A549 (cell line): Measurements from ENCODE around the gene PDPK1. TPM values are rescaled to one million over a fixed set of nuclear protein-coding genes. Genes with fewer than 3 reads are reported as not detected.
"Not testable (repeated sequence)": the region's sequence is repeated elsewhere in the genome, so short reads cannot be mapped to it uniquely, and the experiment has no call there.

ENCODE experiments used
- ATAC-seq, 2 experiments: fragments of 200-7000 bp in 1 of 2; fragments of >200 bp in 1 of 2; cut with Nextera tagmentation in 1 of 2; cut with Tn5 transposase in 1 of 2; 3 replicates each; pipeline versions ENCODE4 v1.8.0 to v1.9.1; 2018 to 2020; ENCODE audit warnings: mild to moderate bottlenecking in 1 of 2, moderate library complexity in 1 of 2
- CTCF ChIA-PET: fragments of 300-600 bp; sonication (Branson Sonifier 250); formaldehyde crosslinking; extraction: SDS; loops from one replicate; lab custom pipeline; 2021; ENCODE audit warnings: antibody characterized with exemption, inconsistent platforms; lab: Yijun Ruan, JAX
- POLR2A ChIA-PET: fragments of 350-600 bp; formaldehyde crosslinking; extraction: SDS; loops from one replicate; lab custom pipeline; 2021; ENCODE audit warnings: antibody characterized with exemption, inconsistent platforms; lab: Yijun Ruan, JAX
- DNase-seq, 2 experiments: peaks; one replicate each; pipeline versions ENCODE4 v3.0.0 to v3.0.0-alpha.2; 2011 to 2016; ENCODE audit warnings: low read depth in 1 of 2, low spot score in 1 of 2
- FAIRE-seq: peaks from 2 replicates; lab custom pipeline; 2011; peaks lifted over from hg19 to GRCh38; lab: Jason Lieb, UNC
- H3K27ac ChIP-seq, 2 experiments: fragments of >200 bp; sonication (Bioruptor Twin); formaldehyde crosslinking; 3 replicates each; pipeline ENCODE4 v1.5.1; 2016 to 2017
- H3K4me1 ChIP-seq: fragments of >200 bp; sonication (Bioruptor Twin); formaldehyde crosslinking; 3 replicates; pipeline ENCODE4 v1.6.1; 2016
- H3K4me2 ChIP-seq: fragments of >200 bp; sonication (Bioruptor Twin); formaldehyde crosslinking; 3 replicates; pipeline ENCODE4 v1.6.1; 2016
- H3K4me3 ChIP-seq: fragments of >200 bp; sonication (Bioruptor Twin); formaldehyde crosslinking; 3 replicates; pipeline ENCODE4 v1.5.1; 2016
- H3K9me3 ChIP-seq: fragments of >200 bp; sonication (Bioruptor Twin); formaldehyde crosslinking; 3 replicates; pipeline ENCODE4 v1.6.1; 2016
- CTCF ChIP-seq: fragments of >200 bp; sonication (Bioruptor Twin); formaldehyde crosslinking; IDR thresholded peaks from 3 replicates; pipeline ENCODE4 v1.5.1; 2016
- RAD21 ChIP-seq, 2 experiments: fragments of >200 bp in 1 of 2; sonication (Bioruptor Twin) in 1 of 2; formaldehyde crosslinking in 1 of 2; IDR thresholded peaks in 1 of 2; conservative IDR thresholded peaks in 1 of 2; 2 replicates in 1 of 2; 3 replicates in 1 of 2; pipeline ENCODE4 v1.6.1; 2012 to 2018; ENCODE audit warnings: inconsistent platforms in 1 of 2
- WGBS: methylation state at CpG from one replicate; pipeline ENCODE4 v1.1.6; 2017; ENCODE audit errors: missing lambda C conversion rate; 5-methylcytosine and 5-hydroxymethylcytosine counted together
- polyA plus RNA-seq, 4 experiments: library from polyadenylated mRNA; depleted of rRNA in 3 of 4; stranded (reverse); fragments of >200 nt; fragmentation: RNase III in 1 of 4; extraction: RNeasy Plus Mini Kit Qiagen cat#74134 plus additional on column Dnase treatment in 1 of 4; gene quantifications; 2 replicates in 3 of 4; 3 replicates in 1 of 4; pipeline ENCODE4 v1.2.3, GENCODE V29; 2011 to 2017

The PDPK1 gene
- polyA plus RNA-seq, 2 of the 4 experiments (the other 2 are of a cell fraction): 17.7 to 29.7 TPM

GRCh38 chr16:2560131-2560797 is 22.4 kb downstream of the PDPK1 start:
- H3K9me3 ChIP-seq, DNase-seq, H3K4me3 ChIP-seq, FAIRE-seq, CTCF ChIA-PET, H3K4me1 ChIP-seq, POLR2A ChIA-PET, H3K4me2 ChIP-seq, H3K27ac ChIP-seq: not testable (repeated sequence)
- WGBS: 91% methylated on average over 6 of the region's 17 CpGs
- peak; percentile 12 to 56; a peak in 3 of 6 replicates for ATAC-seq

- H3K4me2 ChIP-seq, H3K9me3 ChIP-seq, POLR2A ChIA-PET, H3K27ac ChIP-seq, H3K4me3 ChIP-seq, CTCF ChIA-PET, DNase-seq, FAIRE-seq, H3K4me1 ChIP-seq: not testable (repeated sequence)
- no CpG with 5 or more reads among the region's 4 CpGs for WGBS
- TF ChIP-seq CTCF (peak; percentile 18; the same call in 1 of the 3 replicates), RAD21 (conservative IDR thresholded peaks at IDR 0.05 in 1 of 2, IDR thresholded peaks at IDR 0.05 in 1 of 2) (peak in 1 of 2 experiments; percentile 40; a peak in 1 of 5 replicates)
- peak; percentile 89 to 97 for ATAC-seq
These were observed 22.9 kb downstream of the PDPK1 start for GRCh38 chr16:2560798-2561133.

GRCh38 chr16:2567506-2567905 is 29.7 kb downstream of the PDPK1 start:
- no CpG with 5 or more reads among the region's 6 CpGs for WGBS
- H3K4me1 ChIP-seq, CTCF ChIA-PET, H3K9me3 ChIP-seq, FAIRE-seq, ATAC-seq, H3K4me3 ChIP-seq, POLR2A ChIA-PET, H3K4me2 ChIP-seq, DNase-seq, H3K27ac ChIP-seq: not testable (repeated sequence)

GRCh38 chr16:2568573-2568972 is 30.8 kb downstream of the PDPK1 start:
- H3K4me2 ChIP-seq, DNase-seq, POLR2A ChIA-PET, H3K9me3 ChIP-seq, CTCF ChIA-PET, H3K4me1 ChIP-seq, H3K27ac ChIP-seq, H3K4me3 ChIP-seq: not testable (repeated sequence)
- peak; percentile 100 for FAIRE-seq
- ATAC-seq: peak; percentile 98
- no CpG with 5 or more reads among the region's 11 CpGs for WGBS

GRCh38 chr16:2572704-2573103 is 34.9 kb downstream of the PDPK1 start:
- POLR2A ChIA-PET, H3K4me1 ChIP-seq, H3K27ac ChIP-seq, FAIRE-seq, ATAC-seq, H3K4me2 ChIP-seq, DNase-seq, H3K4me3 ChIP-seq, H3K9me3 ChIP-seq, CTCF ChIA-PET: not testable (repeated sequence)
- no CpG with 5 or more reads among the region's 6 CpGs for WGBS

- H3K4me2 ChIP-seq, POLR2A ChIA-PET, H3K27ac ChIP-seq, FAIRE-seq, ATAC-seq, H3K4me3 ChIP-seq, H3K4me1 ChIP-seq, H3K9me3 ChIP-seq, DNase-seq, CTCF ChIA-PET: not testable (repeated sequence)
- 90% methylated on average over 17 of the region's 21 CpGs for WGBS
These were observed 38.0 kb downstream of the PDPK1 start for GRCh38 chr16:2575839-2576238.

- H3K4me3 ChIP-seq, H3K9me3 ChIP-seq, H3K27ac ChIP-seq, CTCF ChIA-PET, H3K4me2 ChIP-seq, DNase-seq, FAIRE-seq, POLR2A ChIA-PET, H3K4me1 ChIP-seq, ATAC-seq: not testable (repeated sequence)
- WGBS: 100% methylated on average over 1 of the region's 26 CpGs
These were observed 39.2 kb downstream of the PDPK1 start for GRCh38 chr16:2577044-2577443.

- H3K4me2 ChIP-seq, H3K4me3 ChIP-seq, DNase-seq, POLR2A ChIA-PET, FAIRE-seq, H3K4me1 ChIP-seq, H3K9me3 ChIP-seq, ATAC-seq, H3K27ac ChIP-seq, CTCF ChIA-PET: not testable (repeated sequence)
- no CpG with 5 or more reads among the region's 12 CpGs for WGBS
These were observed 41.1 kb downstream of the PDPK1 start for GRCh38 chr16:2578905-2579304.

- H3K4me3 ChIP-seq, H3K4me1 ChIP-seq, DNase-seq, H3K9me3 ChIP-seq, H3K4me2 ChIP-seq, H3K27ac ChIP-seq, POLR2A ChIA-PET, CTCF ChIA-PET: not testable (repeated sequence)
- peak; percentile 18 for FAIRE-seq
- WGBS: 52% methylated on average over 4 of the region's 11 CpGs
- peak; percentile 57 to 81; a peak in 4 of 6 replicates for ATAC-seq
These were observed 42.3 kb downstream of the PDPK1 start for GRCh38 chr16:2580143-2580542.

GRCh38 chr16:2580818-2581217 is 43.0 kb downstream of the PDPK1 start:
- FAIRE-seq: not testable (repeated sequence)

More at GRCh38 chr16:2580818-2581217, 43.0 kb downstream of the PDPK1 start:
- DNase-seq, ATAC-seq, H3K4me1 ChIP-seq, H3K4me3 ChIP-seq, H3K4me2 ChIP-seq, POLR2A ChIA-PET, H3K27ac ChIP-seq, H3K9me3 ChIP-seq, CTCF ChIA-PET: not testable (repeated sequence)
- no CpG with 5 or more reads among the region's 21 CpGs for WGBS
